Skeletal muscle cell (primary cell): ENCODE results near the gene DEK.
"Not testable (repeated sequence)": the region's sequence is repeated elsewhere in the genome, so short reads cannot be mapped to it uniquely, and the experiment has no call there.

Experiments used
- DNase-seq: peaks from one replicate; pipeline ENCODE4 v3.0.0-alpha.2; 2010; ENCODE audit warnings: low read depth
- H3K4me3 ChIP-seq: 2 replicates; pipeline ENCODE4 v1.5.1; 2011; ENCODE audit warnings: low read depth, mild to moderate bottlenecking, control low read depth, low read length, moderate library complexity

DEK gene

DNA sequence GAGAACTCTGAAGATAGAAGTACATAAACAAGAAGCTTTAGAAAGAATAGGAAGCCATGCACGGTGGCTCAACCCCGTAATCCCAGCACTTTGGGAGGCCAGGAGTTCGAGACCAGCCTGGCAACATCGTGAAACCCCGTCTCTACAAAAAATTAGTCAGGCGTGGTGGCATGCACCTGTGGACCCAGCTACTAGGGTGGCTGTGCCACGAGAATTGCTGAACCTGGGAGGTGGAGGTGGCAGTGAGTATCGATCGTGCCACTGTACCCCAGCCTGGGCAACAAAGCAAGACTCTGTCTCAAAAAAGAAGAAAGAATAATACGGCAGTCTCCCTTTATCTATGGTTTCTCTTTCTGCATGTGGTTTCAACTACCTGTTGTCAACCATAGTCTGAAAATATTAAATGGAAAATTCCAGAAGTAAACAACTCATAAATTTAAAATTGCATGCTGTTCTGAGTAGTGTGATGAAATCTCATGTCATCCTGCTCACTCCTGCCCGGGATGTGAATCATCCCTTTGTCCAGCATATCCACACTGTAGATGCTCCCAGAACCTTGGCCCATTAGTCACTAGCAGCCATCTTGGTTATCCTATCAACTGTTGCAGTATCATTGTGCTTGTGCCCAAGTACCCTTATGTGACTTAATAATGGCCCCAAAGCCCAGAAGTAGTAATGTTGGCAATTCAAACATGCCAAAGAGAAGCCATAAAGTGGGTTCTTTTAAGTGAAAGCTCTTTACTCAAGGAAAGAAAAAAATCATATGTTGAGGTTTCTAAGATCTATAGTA is 22.1 kb downstream of the DEK start:
- peak; percentile 76 for DNase-seq
- no peak overlapping the region for H3K4me3 ChIP-seq

DNA sequence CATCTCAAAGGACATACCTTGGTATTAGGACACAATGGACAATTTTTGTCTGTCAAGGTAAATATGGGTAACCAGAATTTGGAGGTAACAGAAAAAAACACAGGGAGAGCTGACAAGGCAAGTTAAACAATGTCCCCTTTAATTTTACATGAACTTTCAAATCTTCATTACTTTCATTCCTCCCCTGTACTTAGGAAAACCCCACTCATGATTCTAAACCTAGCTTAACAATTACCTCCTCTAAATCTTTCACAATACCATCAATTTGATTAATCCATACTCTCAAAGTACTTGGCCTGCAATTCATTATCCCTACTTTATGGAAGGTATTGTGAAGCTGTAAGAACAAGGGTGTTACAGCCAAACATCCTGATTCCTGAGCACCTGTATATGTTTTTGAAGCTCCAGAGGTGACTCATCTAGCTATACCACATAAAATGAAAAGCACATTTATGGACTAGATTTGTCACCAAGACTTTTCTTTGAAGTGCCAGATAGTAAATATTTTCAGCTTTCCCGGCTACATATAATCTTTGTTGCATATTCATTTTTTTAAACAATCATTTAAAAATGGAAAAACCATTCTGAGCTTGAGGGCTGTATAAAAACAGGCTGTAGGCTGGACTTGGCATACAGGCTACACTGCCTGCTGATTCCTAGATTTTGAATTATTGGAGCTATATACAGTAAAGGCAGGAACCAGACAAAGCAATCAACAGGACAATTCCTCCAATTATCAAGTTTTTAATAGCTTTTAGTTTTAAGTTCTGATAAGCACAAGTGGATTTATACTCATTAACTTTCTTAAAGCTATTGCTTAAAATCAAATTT is 22.9 kb downstream of the DEK start:
- DNase-seq, result no peak
- H3K4me3 ChIP-seq, result no peak overlapping the region

DNA sequence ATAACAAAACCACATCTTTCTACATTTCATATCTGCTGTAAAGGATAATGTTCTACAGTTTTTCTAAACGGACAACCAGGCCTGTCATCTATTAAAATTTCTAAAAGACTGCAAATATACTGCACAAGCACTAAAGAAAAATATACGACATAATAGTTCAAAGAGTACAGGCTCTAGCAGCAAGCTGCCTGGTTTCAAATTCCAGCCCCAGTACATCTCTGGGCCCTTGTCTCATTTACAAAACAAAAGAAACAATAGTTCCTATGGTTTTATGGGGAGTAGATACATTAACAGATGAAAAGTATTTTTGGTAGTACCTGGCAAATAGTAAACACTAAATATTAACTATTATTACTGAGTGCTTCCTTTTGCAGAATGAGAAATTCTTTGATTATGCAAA is 24.1 kb downstream of the DEK start:
- no peak overlapping the region for H3K4me3 ChIP-seq
- DNase-seq, result no peak

DNA sequence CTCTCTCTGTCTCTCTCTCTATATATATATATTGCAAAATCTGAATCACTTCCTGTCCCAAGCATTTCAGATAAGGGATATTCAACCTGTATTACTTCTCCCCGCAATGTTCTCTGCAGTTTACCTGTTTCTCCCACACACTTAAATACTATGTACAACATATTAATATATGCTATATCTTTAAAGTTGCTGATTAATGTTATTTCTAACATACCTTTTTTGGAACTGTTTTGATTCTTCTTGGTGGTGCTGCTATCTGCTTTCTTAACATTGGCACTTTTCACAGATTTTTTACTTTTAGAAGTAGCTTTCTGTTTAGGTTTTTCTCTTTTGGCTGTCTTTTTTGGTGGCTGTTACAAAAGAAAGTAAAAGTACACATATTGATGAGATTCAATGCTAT is 27.2 kb downstream of the DEK start:
- no peak for DNase-seq
- H3K4me3 ChIP-seq, result no peak overlapping the region

DNA sequence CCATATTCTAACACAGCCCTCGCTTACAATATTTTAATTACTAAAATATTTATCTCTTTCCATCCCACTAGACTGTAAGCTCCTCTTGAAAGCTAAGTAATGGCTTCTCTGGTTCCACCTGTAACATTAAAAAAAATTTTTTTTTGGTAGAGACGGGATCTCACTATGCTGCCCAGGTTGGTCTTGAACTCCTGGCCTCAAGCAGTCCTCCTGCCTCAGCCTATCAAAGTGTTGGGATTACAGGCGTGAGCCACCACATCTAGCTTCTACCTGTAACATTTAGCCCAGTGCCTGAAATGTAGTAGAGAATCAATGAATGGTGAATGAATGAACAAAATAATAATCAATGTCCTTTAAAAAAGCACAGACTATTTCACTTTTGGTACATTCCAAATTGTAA is 28.8 kb downstream of the DEK start:
- DNase-seq, result no peak
- H3K4me3 ChIP-seq, result no peak overlapping the region

DNA sequence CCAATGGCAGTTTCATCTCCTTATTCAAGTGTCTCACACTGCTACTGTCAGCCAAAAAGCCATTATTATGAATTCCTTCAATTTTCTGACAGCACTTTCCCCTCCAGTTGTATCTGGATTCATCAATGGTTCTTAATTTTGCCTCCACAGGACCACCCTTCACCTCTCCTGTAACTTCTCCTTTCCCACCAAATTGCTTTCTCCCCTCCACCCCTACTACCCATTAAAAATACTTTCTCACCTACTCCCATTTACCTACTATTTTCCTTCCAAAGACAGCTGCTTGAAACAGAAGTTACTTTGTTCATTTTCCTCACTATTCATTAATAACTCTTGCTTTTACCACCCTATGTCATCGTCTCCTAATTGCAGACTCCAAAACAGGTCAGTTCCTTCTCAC is 29.8 kb downstream of the DEK start:
- no peak overlapping the region for H3K4me3 ChIP-seq
- DNase-seq, result no peak

DNA sequence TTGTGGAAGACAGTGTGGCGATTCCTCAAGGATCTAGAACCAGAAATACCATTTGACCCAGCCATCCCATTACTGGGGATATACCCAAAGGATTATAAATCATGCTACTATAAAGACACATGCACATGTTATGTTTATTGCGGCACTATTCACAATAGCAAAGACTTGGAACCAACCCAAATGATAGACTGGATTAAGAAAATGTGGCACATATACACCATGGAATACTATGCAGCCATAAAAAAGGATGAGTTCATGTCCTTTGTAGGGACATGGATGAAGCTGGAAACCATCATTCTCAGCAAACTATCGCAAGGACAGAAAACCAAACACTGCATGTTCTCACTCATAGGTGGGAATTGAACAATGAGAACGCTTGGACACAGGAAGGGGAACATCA is 30.6 kb downstream of the DEK start:
- DNase-seq, H3K4me3 ChIP-seq: not testable (repeated sequence)

DNA sequence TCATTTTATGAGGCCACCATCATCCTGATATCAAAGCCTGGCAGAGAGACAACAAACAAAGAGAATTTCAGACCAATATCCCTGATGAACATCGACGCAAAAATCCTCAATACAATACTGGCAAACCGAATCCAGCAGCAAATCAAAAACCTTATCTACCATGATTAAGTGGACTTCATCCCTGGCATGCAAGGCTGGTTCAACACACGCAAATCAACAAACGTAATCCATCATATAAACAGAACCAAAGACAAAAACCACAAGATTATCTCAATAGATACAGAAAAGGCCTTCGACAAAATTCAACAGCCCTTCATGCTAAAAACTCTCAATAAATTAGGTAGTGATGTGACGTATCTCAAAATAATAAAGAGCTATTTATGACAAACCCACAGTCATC is 32.5 kb downstream of the DEK start:
- DNase-seq, result not testable (repeated sequence)

DNA sequence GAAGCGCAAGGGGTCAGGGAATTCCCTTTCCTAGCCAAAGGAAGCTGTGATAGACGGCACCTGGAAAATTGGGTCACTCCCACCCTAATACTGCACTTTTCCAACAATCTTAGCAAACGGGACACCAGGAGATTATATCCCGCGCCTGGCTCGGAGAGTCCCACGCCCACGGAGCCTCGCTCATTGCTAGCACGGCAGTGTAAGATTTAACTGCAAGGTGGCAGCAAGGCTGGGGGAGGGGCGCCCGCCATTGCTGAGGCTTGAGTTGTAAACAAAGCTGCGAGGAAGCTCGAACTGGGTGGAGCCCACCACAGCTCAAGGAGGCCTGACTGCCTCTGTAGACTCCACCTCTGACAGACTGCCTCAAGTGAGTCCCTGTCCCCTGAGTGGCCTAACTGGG is 35.7 kb downstream of the DEK start:
- DNase-seq, H3K4me3 ChIP-seq: not testable (repeated sequence)

More for the DNA sequence above, 32.5 kb downstream of the DEK start:
- not testable (repeated sequence) for H3K4me3 ChIP-seq

DNA sequence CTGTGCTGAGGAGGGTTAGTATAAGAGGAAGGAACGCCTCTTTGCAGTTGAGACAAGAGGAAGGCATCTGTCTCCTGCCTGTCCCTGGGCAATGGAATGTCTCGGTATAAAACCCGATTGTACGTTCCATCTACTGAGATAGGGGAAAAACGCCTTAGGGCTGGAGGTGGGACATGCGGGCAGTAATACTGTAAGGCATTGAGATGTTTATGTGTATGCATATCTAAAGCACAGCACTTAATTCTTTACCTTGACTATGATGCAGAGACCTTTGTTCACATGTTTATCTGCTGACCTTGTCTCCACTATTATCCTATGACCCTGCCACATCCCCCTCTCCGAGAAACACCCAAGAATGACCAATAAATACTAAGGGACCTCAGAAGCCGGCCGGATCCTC is 37.2 kb downstream of the DEK start:
- DNase-seq, H3K4me3 ChIP-seq: not testable (repeated sequence)

DNA sequence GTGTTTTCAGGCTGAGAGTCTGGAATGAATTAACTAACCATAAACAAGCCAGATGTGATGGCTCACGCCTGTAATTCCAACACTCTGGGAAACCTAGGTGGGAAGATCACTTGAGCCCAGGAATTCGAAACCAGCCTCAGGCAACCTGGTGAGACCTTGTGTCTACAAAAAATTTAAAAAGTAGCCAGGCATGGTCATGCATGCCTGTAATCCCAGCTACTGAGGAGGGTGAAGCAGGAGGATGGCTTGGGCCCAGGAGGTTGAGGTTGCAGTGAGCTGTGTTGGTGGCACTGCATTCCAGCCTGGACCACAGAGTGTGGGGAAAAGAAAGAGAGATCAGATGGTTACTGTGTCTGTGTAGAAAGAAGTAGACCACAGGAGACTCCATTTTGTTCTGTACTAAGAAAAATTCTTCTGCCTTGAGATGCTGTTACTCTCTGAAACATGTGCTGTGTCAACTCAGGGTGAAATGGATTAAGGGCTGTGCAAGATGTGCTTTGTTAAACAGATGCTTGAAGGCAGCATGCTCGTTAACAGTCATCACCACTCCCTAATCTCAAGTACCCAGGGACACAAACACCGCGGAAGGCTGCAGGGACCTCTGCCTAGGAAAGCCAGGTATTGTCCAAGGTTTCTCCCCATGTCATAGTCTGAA is 37.8 kb downstream of the DEK start:
- H3K4me3 ChIP-seq, result not testable (repeated sequence)
- peak; percentile 54 for DNase-seq

DNA sequence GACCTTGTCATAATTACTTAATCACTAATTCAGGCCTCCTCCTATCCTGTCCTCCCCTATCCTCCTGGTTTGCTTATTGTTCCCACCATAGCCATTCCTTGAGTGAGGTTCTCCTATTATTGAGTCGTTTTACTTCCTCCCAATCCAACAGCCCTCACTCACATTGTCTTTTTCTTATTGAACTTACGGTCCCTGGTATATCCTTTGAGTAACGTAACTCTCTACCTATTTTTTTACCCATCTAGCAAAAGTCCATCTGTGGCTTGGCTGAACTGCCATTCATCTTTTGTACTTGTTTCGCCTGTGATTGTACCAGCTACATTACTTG is 43.1 kb downstream of the DEK start:
- no peak for DNase-seq
- H3K4me3 ChIP-seq, result no peak overlapping the region

DNA sequence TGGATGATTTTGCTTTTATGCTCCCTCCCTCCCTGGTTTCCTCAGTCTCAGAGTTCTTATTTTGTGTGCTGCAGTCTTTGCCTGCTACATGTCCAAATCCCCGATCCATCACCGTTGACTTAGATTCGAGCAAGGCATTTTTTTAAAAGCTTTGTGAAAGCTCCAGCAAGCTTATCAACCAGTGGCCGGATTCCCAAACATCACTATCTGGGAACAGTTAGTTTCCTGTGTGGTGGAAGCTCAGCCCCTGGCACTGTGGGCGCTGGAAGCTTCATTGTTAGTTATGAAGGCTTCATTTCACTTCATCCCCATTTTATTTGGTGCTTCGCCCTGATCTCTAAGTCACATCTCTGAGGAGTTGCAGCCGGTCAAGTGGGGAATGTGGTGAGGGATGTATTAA is 44.7 kb downstream of the DEK start:
- no peak for DNase-seq
- no peak overlapping the region for H3K4me3 ChIP-seq

DNA sequence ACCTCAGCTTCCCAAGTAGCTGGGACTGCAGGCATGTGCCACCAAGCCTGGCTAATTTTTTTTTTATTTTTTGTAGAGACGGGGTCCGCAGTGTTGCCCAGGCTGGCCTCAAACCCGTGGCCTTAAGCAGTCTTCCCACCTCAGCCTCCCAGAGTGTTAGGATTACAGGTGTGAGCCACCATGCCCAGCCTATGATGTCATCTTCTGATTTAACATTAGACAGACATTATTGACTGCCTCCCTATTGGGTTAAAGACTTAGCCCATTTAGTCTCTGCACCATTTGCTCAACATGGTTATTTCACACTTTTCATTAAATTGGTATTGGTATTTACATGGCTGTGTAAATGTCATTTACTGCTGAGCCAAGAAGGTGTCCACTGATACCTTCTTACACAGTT is 46.1 kb downstream of the DEK start:
- no peak for DNase-seq
- H3K4me3 ChIP-seq, result no peak overlapping the region

DNA sequence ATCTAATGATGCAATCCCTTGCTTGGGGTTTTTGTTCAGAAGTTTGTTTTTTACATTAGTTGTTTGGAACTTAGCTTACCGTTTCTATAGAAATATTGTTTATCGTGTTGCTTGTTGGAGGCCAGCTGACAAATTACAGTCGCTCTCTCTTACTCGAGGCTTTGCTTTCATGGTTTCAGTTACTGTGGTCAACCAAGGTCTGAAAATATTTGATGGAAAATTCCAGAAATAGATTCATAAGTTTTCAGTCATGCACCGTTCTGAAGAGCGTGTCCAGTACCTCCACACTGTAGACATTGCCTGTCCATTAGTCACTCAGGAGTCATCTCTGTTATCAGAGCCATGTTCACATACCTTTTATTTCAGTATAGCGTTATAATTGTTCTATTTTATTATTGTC is 47.9 kb downstream of the DEK start:
- DNase-seq, result no peak
- no peak overlapping the region for H3K4me3 ChIP-seq

DNA sequence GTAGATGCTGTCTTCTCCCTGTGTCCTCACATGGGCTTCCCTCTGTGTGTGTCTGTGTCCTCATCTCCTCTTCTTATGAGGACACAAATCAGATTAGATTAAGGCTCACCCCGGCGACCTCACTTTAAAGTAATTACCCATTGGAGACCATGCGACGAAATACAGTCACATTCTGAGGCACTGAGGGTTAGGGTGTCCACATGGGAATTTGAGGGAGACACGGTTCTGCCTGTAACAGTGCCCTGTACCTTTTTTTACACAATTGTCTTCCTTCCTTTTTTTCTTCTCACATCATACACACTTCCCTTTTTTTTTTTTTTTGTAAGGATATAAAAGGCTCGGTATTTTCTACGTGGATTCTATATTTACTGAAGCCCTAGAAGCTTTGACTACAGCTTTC is 48.9 kb downstream of the DEK start:
- H3K4me3 ChIP-seq, result no peak overlapping the region
- no peak for DNase-seq

DNA sequence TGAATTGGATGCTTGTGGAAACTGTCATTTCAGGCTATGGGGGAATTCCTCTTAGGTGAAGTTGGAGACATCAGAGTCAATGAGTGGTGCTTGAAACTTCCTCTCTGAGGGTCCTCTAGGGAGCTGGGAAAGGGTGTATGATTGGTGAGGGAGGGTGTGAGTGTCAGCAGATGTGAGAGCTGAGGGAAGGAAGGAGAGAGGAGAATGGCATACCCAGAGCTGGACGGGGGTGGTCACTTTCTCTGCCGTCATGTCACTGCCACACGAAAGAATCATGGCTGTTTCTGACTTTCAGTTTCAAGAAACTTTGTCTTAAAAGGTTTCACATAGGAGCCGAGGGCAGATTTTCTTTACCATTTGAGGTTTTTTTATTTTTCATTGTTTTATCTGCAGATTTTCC is 50.3 kb downstream of the DEK start:
- H3K4me3 ChIP-seq, result no peak overlapping the region

DNA sequence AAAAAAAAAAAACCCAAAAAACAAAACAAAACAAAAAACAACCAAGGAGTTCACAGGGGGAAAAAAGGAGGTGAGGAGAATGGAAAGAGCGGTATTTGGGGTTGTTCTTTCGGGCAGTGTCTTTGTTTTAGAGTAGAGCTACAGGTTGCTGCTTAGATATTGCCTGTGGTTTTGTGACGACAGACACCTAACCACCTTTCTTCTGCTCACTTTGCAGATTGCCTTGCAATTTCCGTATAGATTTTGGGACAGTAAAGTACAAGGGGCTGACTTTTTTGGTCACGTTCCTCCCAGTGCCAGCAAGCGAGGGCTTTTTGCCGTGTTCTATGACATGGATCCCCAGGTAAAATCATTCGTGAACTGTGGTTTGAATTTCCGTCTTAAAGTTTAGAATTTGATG is 50.9 kb downstream of the DEK start:
- H3K4me3 ChIP-seq, result no peak overlapping the region
- no peak for DNase-seq

More for the DNA sequence above, 50.3 kb downstream of the DEK start:
- DNase-seq, result no peak

DNA sequence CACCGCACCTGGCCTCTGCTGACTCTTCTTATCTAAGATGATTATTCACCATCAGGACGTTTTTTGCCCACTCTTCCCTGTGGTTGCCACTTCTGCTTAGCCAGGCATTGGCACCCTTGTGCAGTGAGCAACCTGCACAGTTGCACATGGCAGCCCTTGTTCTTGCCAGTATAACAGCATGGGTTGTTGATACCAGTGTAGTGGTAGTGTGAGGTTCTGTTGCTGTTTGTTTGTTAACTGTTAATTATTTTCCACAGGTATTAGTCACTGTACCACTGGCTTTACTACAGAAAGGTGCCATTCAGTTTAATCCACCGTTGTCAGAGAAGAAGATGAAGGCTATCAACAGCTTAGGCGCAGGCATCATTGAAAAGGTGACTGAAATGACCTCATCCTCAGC is 52.1 kb downstream of the DEK start:
- no peak overlapping the region for H3K4me3 ChIP-seq
- no peak for DNase-seq

DNA sequence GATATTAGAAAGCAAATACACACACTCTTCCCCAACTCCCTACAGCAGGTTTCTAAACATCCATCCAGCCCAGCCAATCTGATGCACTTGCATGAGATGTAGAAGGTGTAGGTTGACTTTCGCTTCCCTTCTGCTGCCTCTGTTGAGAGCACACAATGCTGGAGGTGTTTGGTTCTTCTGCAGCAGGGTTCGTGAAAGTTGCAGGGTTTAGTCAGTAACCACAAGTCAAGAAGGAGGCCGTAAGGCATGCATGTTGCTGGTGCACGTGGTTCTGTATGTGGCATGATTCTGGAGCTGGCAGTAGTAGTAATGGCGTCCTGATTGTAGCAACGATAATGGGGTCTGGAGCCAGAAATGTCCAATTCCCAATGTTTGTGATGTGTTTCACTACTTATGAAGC is 53.0 kb downstream of the DEK start:
- no peak overlapping the region for H3K4me3 ChIP-seq
- DNase-seq, result no peak

DNA sequence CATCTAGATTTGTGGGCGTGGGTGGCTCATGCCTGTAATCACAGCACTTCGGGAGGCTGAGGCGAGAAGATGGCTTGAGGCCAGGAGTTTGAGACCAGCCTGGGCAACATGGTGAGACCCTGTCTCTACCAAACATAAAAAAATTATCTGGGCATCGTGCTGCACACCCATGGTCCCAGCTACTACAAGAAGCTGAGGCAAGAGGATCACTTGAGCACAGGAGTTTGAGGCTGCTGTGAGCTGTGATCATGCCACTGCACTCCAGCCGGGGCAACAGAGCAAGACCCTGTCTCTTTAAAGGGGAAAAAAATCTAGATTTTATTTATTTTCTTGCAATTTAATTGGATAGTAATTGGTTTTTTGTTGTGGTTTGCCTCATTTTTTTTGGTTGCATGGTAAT is 53.6 kb downstream of the DEK start:
- H3K4me3 ChIP-seq, result no peak overlapping the region
- no peak for DNase-seq
